K562 (cell line): ENCODE results near the gene CARM1. TPM values are rescaled to one million over a fixed set of nuclear protein-coding genes. Genes with fewer than 3 reads are reported as not detected.

ENCODE experiments used
- ATAC-seq: fragments of 200-7000 bp; cut with Tn5 transposase; 3 replicates; pipeline ENCODE4 v1.9.1; 2020; ENCODE audit warnings: moderate library complexity
- BruUV-seq: library from RNA; stranded (reverse); fragments of 400-500 nt; replicated peaks from 2 replicates; lab custom pipeline; 2021; lab: Mats Ljungman, UMichigan
- CTCF ChIA-PET: fragments of 300-600 bp; formaldehyde crosslinking; extraction: SDS; loops from one replicate; lab custom pipeline; 2021; ENCODE audit warnings: low intra/inter-chr PET ratio; lab: Yijun Ruan, JAX
- POLR2A ChIA-PET: fragments of 300-600, 350-650 bp; sonication (Branson Sonifier 250); formaldehyde crosslinking; extraction: SDS; loops from one replicate; lab custom pipeline; 2021; ENCODE audit warnings: antibody characterized with exemption, inconsistent platforms; lab: Yijun Ruan, JAX
- DNase-seq, 4 experiments: peaks; one replicate each; pipeline versions ENCODE4 v3.0.0 to v3.0.0-alpha.2; 2011 to 2018; ENCODE audit warnings: low spot score in 3 of 4, mixed read lengths in 3 of 4; ENCODE audit errors: extremely low read depth in 1 of 4
- FAIRE-seq: peaks from 2 replicates; lab custom pipeline; 2011; peaks lifted over from hg19 to GRCh38; lab: Jason Lieb, UNC
- H2AFZ ChIP-seq: 2 replicates; pipeline ENCODE4 v1.6.0; 2011; ENCODE audit warnings: low read depth, low read length, control low read depth, inconsistent platforms
- H3K27ac ChIP-seq: fragments of 200-600 bp; 3 replicates; pipeline ENCODE4 v1.8.0; 2011; ENCODE audit warnings: low read depth, mild to moderate bottlenecking, control low read depth, inconsistent platforms, low read length, moderate library complexity, mixed read lengths; ENCODE audit errors: extremely low read depth
- H3K27me3 ChIP-seq, 2 experiments: fragments of 300-600 bp in 1 of 2; 2 replicates in 1 of 2; 3 replicates in 1 of 2; pipeline versions ENCODE4 v1.6.0 to v1.8.0; 2011; ENCODE audit warnings: inconsistent platforms in 2 of 2, low read length in 2 of 2, mild to moderate bottlenecking in 1 of 2, mixed read lengths in 1 of 2, moderate library complexity in 1 of 2; ENCODE audit not compliant: control insufficient read depth in 2 of 2, insufficient read depth in 2 of 2
- H3K36me3 ChIP-seq: fragments of 300-600 bp; 3 replicates; pipeline ENCODE4 v1.8.0; 2011; ENCODE audit warnings: mild to moderate bottlenecking, low read length, inconsistent platforms; ENCODE audit not compliant: control insufficient read depth, insufficient read depth
- H3K4me1 ChIP-seq, 2 experiments: fragments of 200-600 bp in 1 of 2; replicated peaks in 1 of 2; 2 replicates in 1 of 2; 3 replicates in 1 of 2; pipeline versions ENCODE4 v1.5.1 to v1.8.0; 2011; ENCODE audit warnings: inconsistent platforms in 2 of 2, low read length in 2 of 2, mild to moderate bottlenecking in 1 of 2, mixed read lengths in 1 of 2, moderate library complexity in 1 of 2; ENCODE audit not compliant: control insufficient read depth in 2 of 2, insufficient read depth in 2 of 2
- H3K4me2 ChIP-seq: 2 replicates; pipeline ENCODE4 v1.6.1; 2011; ENCODE audit warnings: low read length, control low read depth, inconsistent platforms, mixed read lengths; ENCODE audit not compliant: insufficient read depth
- H3K4me3 ChIP-seq: fragments of 200-600 bp; sonication (generic), shearing (Covaris generic); 2 replicates; pipeline ENCODE4 v1.5.1; 2016; ENCODE audit warnings: control low read depth, inconsistent platforms
- H3K79me2 ChIP-seq: fragments of 200-600 bp; 3 replicates; pipeline ENCODE4 v1.8.0; 2011; ENCODE audit warnings: low read length, inconsistent platforms; ENCODE audit not compliant: control insufficient read depth, insufficient read depth
- H3K9ac ChIP-seq, 2 experiments: 2 replicates each; pipeline versions ENCODE4 v1.6.0 to v1.6.1; 2011; ENCODE audit warnings: low read depth in 2 of 2, low read length in 2 of 2, control low read depth in 1 of 2, inconsistent platforms in 1 of 2, mild to moderate bottlenecking in 1 of 2, mixed read lengths in 1 of 2; ENCODE audit not compliant: insufficient read depth in 1 of 2
- H3K9me1 ChIP-seq: one replicate; pipeline ENCODE4 v1.6.0; 2011; ENCODE audit warnings: inconsistent platforms, mild to moderate bottlenecking, low read length, moderate library complexity; ENCODE audit not compliant: control insufficient read depth, insufficient read depth
- H3K9me3 ChIP-seq: replicated peaks from 2 replicates; pipeline ENCODE4 v1.5.1; 2011; ENCODE audit warnings: low read depth, low read length, inconsistent platforms; ENCODE audit not compliant: control insufficient read depth, insufficient read depth
- H4K20me1 ChIP-seq: replicated peaks from 2 replicates; pipeline ENCODE4 v1.6.1; 2011; ENCODE audit warnings: low read length, inconsistent platforms, mixed read lengths; ENCODE audit not compliant: control insufficient read depth, insufficient read depth
- CHCHD3 ChIP-seq: fragments of 250-450 bp; sonication (Bioruptor Pico); IDR thresholded peaks from 2 replicates; pipeline ENCODE4 v2.1.2; 2022; ENCODE audit warnings: mild to moderate bottlenecking
- CHD4 ChIP-seq: fragments of 200-600 bp; sonication (generic); IDR thresholded peaks from 3 replicates; pipeline ENCODE4 v1.6.1; 2012; ENCODE audit warnings: low read depth, mild to moderate bottlenecking, mixed read lengths, low read length, inconsistent platforms; ENCODE audit not compliant: insufficient read depth, insufficient replicate concordance, poor library complexity, severe bottlenecking
- JUNB ChIP-seq: fragments of 450-650 bp; formaldehyde crosslinking; conservative IDR thresholded peaks from 2 replicates; pipeline ENCODE4 v1.4.0; 2020; ENCODE audit warnings: mild to moderate bottlenecking
- NFIC ChIP-seq: fragments of 450-650 bp; IDR thresholded peaks from 2 replicates; pipeline ENCODE4 v1.6.1; 2017; ENCODE audit warnings: mild to moderate bottlenecking, inconsistent platforms
- NR2C2 ChIP-seq, 2 experiments: fragments of 200-800 bp in 1 of 2; sonication (Bioruptor generic) in 1 of 2; sonication (generic) in 1 of 2; formaldehyde crosslinking in 1 of 2; IDR thresholded peaks; 2 replicates each; pipeline versions ENCODE4 v1.6.1 to v1.8.0; 2016 to 2022; ENCODE audit warnings: mild to moderate bottlenecking in 1 of 2, missing compliant biosample characterization in 1 of 2, missing genetic modification characterization in 1 of 2, missing genetic modification reagents in 1 of 2
- SAFB ChIP-seq: fragments of 200-400 bp; formaldehyde crosslinking; IDR thresholded peaks from 2 replicates; pipeline ENCODE4 v1.6.1; 2017; ENCODE audit warnings: low read depth, low read length, borderline replicate concordance
- SMAD3 ChIP-seq: fragments of 450-650 bp; formaldehyde crosslinking; conservative IDR thresholded peaks from 2 replicates; pipeline ENCODE4 v1.4.0; 2020; ENCODE audit warnings: mild to moderate bottlenecking
- ZNF121 ChIP-seq: sonication (generic); formaldehyde crosslinking; conservative IDR thresholded peaks from 2 replicates; pipeline ENCODE4 v1.8.0; 2022; ENCODE audit warnings: missing genetic modification reagents
- ZNF212 ChIP-seq: fragments of 450-650 bp; formaldehyde crosslinking; IDR thresholded peaks from 2 replicates; pipeline ENCODE4 v1.4.0; 2020; ENCODE audit warnings: mild to moderate bottlenecking
- WGBS: fragments of 100-300 bp; shearing (Covaris generic); methylation state at CpG from one replicate; pipeline ENCODE4 v1.1.6; 2016; ENCODE audit warnings: low coverage, mixed read lengths; ENCODE audit not compliant: insufficient coverage; ENCODE audit errors: missing lambda C conversion rate; 5-methylcytosine and 5-hydroxymethylcytosine counted together
- in situ Hi-C: fragments of 300-500 bp; cut with MboI; formaldehyde crosslinking; loops from 4 replicates; pipeline ENCODE4 v1.15.0; 2018; ENCODE audit warnings: inconsistent platforms, mixed read lengths
- intact Hi-C: fragments of 100-400 bp; cut with micrococcal nuclease; formaldehyde crosslinking; loops from 2 replicates; pipeline ENCODE4 v1.14.2; 2022
- polyA plus RNA-seq, 8 experiments: library from polyadenylated mRNA; depleted of rRNA in 4 of 8; stranded (reverse) in 5 of 8; unstranded in 3 of 8; fragments of >200 nt; fragmentation: Nextera tagmentation in 2 of 8; fragmentation: Illumina TruSeq in 1 of 8; extraction: Ambion mirVana in 2 of 8; extraction: Trizol in 1 of 8; gene quantifications; 2 replicates each; pipeline versions ENCODE4 v1.2.1 to v1.2.3, GENCODE V29; 2011 to 2014; ENCODE audit warnings: inconsistent platforms in 1 of 8, missing spikeins in 1 of 8
- total RNA-seq, 7 experiments: library from RNA; depleted of rRNA in 6 of 7; stranded (reverse); fragments of >200 nt in 6 of 7; fragmentation: Illumina TruSeq in 2 of 7; extraction: Trizol in 2 of 7; gene quantifications; 2 replicates each; pipeline versions ENCODE4 v1.2.1 to v1.2.3, GENCODE V29; 2011 to 2021; ENCODE audit warnings: low replicate concordance in 1 of 7
- TF ChIP-seq, protein P1 (sequence below): sonication (generic); formaldehyde crosslinking; IDR thresholded peaks from 2 replicates; pipeline ENCODE4 v1.9.0; 2022; ENCODE audit warnings: mild to moderate bottlenecking, missing genetic modification reagents
- TF ChIP-seq, protein P2 (sequence below), 3 experiments: IDR thresholded peaks in 2 of 3; conservative IDR thresholded peaks in 1 of 3; 2 replicates each; pipeline ENCODE4 v1.5.1; 2011 to 2012; ENCODE audit warnings: low read length in 3 of 3, mild to moderate bottlenecking in 3 of 3, control low read depth in 2 of 3, improper control_type of control experiment in 1 of 3, inconsistent platforms in 1 of 3, low read depth in 1 of 3, mixed read lengths in 1 of 3, moderate library complexity in 1 of 3; ENCODE audit not compliant: insufficient read depth in 2 of 3
- TF ChIP-seq, protein P3 (sequence below): fragments of 150-350 bp; IDR thresholded peaks from 2 replicates; pipeline ENCODE4 v1.6.1; 2014; ENCODE audit warnings: low read depth, mild to moderate bottlenecking, low read length, borderline replicate concordance

The CARM1 gene
- total and polyA plus RNA-seq, 9 of the 15 experiments (the other 6 are each of a cell fraction or from before 2014, with no cell fraction given) = 0.36 to 86.0 (median 29.7) TPM

DNA sequence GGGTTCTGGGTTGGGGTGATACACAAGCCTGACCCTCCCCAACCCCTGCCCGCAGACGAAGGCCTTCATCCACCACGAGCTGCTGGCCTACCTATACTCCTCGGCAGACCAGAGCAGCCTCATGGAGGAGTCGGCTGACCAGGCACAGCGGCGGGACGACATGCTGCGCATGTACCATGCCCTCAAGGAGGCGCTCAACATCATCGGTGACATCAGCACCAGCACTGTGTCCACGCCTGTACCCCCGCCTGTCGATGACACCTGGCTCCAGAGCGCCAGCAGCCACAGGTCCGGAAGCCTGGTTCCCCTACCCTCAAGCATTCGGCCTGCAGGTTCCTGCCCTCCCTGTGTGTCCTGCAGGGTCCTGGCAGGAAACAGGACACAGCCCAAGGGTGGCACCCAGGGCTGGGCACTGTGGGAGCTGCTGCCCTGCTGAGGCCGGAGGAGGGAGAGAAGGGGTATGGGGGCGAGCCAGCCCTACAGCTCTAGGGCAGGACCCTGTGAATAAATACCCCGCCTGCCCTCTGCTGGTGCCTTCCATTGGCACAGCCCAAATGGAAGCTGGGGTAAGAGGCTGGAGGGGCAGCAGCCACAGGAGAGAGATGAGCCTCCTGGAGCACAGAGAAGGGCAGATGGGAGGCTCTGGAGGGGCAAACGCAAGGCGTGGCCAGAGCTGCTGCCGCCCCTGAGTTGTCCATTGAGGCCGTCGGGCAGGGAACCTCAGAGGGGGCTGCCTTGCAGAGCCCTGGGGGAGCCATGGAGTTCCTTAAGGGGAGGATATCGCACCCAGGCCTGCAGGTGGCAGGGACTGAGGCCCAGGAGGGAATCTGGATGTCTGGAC lies 42.2 kb upstream of the CARM1 start:
- in situ Hi-C loops (no loop called here), intact Hi-C loops (no loop called here)
- Histone ChIP-seq H3K9ac (peak overlapping the region in 1 of 2 experiments; percentile 63; a peak in 2 of 4 replicates), H3K27ac (no peak overlapping the region; the same call in 2 of the 3 replicates), H3K4me2 (no peak overlapping the region), H4K20me1 (no peaks in the 10 kb centered on the region), H3K79me2 (no peaks in the 10 kb centered on the region), H3K4me3 (no peak overlapping the region), H3K9me1 (no peaks in the 10 kb centered on the region), H3K36me3 (peaks cover 84% of the 10 kb centered on the region; the same call in 2 of the 3 replicates), H3K27me3 (no peaks in the 10 kb centered on the region), H3K9me3 (no peaks in the 10 kb centered on the region), H3K4me1 (peaks cover 0 to 41% of the 10 kb centered on the region in 2 experiments; a peak in 2 of 5 replicates), H2AFZ (no peak overlapping the region)
- POLR2A ChIA-PET = interaction anchor here (0.6 to 7.4 kb wide), 4 partner anchors 7 to 112 kb away, joined by 3 to 58 read pairs (median 4); partner anchors contain the start of gene DNM2
- no peak for FAIRE-seq
- WGBS = 92% methylated on average over 24 of the region's 26 CpGs
- DNase-seq = peak in 1 of 4 experiments; percentile 24
- ATAC-seq = peak; percentile 57
- no TSS peak for BruUV-seq
- CTCF ChIA-PET = no interaction called here
- TF ChIP-seq ZNF212 (CRISPR knock-in tag) = no peak
- TF ChIP-seq SAFB = no peak
- TF ChIP-seq, protein P1, sequence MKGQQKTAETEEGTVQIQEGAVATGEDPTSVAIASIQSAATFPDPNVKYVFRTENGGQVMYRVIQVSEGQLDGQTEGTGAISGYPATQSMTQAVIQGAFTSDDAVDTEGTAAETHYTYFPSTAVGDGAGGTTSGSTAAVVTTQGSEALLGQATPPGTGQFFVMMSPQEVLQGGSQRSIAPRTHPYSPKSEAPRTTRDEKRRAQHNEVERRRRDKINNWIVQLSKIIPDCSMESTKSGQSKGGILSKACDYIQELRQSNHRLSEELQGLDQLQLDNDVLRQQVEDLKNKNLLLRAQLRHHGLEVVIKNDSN (CRISPR knock-in tag) = 0 out of 2 replicates have a peak, but pooled peaks have one; percentile 37
- no peak for TF ChIP-seq CHCHD3 (CRISPR knock-in tag)
- TF ChIP-seq NR2C2 (CRISPR knock-in tag; IDR thresholded peaks at IDR 0.05) = no peak
- no peak for TF ChIP-seq NR2C2 (tag; IDR thresholded peaks at IDR 0.05)
- TF ChIP-seq, protein P2, sequence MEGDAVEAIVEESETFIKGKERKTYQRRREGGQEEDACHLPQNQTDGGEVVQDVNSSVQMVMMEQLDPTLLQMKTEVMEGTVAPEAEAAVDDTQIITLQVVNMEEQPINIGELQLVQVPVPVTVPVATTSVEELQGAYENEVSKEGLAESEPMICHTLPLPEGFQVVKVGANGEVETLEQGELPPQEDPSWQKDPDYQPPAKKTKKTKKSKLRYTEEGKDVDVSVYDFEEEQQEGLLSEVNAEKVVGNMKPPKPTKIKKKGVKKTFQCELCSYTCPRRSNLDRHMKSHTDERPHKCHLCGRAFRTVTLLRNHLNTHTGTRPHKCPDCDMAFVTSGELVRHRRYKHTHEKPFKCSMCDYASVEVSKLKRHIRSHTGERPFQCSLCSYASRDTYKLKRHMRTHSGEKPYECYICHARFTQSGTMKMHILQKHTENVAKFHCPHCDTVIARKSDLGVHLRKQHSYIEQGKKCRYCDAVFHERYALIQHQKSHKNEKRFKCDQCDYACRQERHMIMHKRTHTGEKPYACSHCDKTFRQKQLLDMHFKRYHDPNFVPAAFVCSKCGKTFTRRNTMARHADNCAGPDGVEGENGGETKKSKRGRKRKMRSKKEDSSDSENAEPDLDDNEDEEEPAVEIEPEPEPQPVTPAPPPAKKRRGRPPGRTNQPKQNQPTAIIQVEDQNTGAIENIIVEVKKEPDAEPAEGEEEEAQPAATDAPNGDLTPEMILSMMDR (IDR thresholded peaks at IDR 0.05 in 2 of 3, conservative IDR thresholded peaks at IDR 0.05 in 1 of 3; ENCODE audit: insufficient read depth in 2 of 3, low read depth in 1 of 3, low read length in 3 of 3) = peak; percentile 29 to 39 (median 34); a peak in 3 of 6 replicates
- no peak for TF ChIP-seq JUNB
- TF ChIP-seq, protein P3, sequence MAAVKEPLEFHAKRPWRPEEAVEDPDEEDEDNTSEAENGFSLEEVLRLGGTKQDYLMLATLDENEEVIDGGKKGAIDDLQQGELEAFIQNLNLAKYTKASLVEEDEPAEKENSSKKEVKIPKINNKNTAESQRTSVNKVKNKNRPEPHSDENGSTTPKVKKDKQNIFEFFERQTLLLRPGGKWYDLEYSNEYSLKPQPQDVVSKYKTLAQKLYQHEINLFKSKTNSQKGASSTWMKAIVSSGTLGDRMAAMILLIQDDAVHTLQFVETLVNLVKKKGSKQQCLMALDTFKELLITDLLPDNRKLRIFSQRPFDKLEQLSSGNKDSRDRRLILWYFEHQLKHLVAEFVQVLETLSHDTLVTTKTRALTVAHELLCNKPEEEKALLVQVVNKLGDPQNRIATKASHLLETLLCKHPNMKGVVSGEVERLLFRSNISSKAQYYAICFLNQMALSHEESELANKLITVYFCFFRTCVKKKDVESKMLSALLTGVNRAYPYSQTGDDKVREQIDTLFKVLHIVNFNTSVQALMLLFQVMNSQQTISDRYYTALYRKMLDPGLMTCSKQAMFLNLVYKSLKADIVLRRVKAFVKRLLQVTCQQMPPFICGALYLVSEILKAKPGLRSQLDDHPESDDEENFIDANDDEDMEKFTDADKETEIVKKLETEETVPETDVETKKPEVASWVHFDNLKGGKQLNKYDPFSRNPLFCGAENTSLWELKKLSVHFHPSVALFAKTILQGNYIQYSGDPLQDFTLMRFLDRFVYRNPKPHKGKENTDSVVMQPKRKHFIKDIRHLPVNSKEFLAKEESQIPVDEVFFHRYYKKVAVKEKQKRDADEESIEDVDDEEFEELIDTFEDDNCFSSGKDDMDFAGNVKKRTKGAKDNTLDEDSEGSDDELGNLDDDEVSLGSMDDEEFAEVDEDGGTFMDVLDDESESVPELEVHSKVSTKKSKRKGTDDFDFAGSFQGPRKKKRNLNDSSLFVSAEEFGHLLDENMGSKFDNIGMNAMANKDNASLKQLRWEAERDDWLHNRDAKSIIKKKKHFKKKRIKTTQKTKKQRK = no peak
- TF ChIP-seq ZNF121 = no peak
- TF ChIP-seq SMAD3 = no peak
- peak; percentile 23; the same call in 1 of the 2 replicates for TF ChIP-seq NFIC
- TF ChIP-seq CHD4 = no peak
